D721Med (cell line): ENCODE results near the gene BMP6.
A peak's percentile ranks its signal among the peaks of the same experiment; 100 is the strongest.

Experiments used
- DNase-seq: peaks from one replicate; pipeline ENCODE4 v3.0.0; 2011; ENCODE audit warnings: low spot score; ENCODE audit not compliant: insufficient read length
- FAIRE-seq: peaks from 2 replicates; lab custom pipeline; 2011; peaks lifted over from hg19 to GRCh38; lab: Jason Lieb, UNC
- CTCF ChIP-seq: IDR thresholded peaks from 2 replicates; pipeline ENCODE4 v1.5.1; 2012; ENCODE audit warnings: mild to moderate bottlenecking, control low read depth; ENCODE audit not compliant: insufficient read depth; ENCODE audit errors: missing control alignments

The BMP6 gene

GRCh38 chr6:7907159-7907558, 181.3 kb downstream of the BMP6 start:
- DNase-seq (no peak), FAIRE-seq (no peak)
- TF ChIP-seq CTCF, result no peak

- no peak for TF ChIP-seq CTCF
- no peak for FAIRE-seq
- DNase-seq, result peak; percentile 39
Observed at GRCh38 chr6:7909323-7910276, 183.7 kb downstream of the BMP6 start.

- no peak for TF ChIP-seq CTCF
- DNase-seq (no peak), FAIRE-seq (no peak)
Observed at GRCh38 chr6:7910298-7910653, 184.4 kb downstream of the BMP6 start.

GRCh38 chr6:7910654-7911344, 184.9 kb downstream of the BMP6 start, which contains the start of gene TXNDC5:
TXNDC5 (minus strand) TSS chr6:7910788; CDS start chr6:7910776, 12 bp downstream.
- FAIRE-seq (no peak), DNase-seq (peak; percentile 78)
- no peak for TF ChIP-seq CTCF

- no peak for TF ChIP-seq CTCF
- DNase-seq, result no peak
- no peak for FAIRE-seq
Observed at GRCh38 chr6:7911345-7911725, 185.4 kb downstream of the BMP6 start.

GRCh38 chr6:7912024-7912423, 186.1 kb downstream of the BMP6 start:
- no peak for TF ChIP-seq CTCF
- FAIRE-seq, result no peak
- no peak for DNase-seq
